ENCODE measurements around the gene CALCOCO1.
"Not testable (repeated sequence)": the region's sequence is repeated elsewhere in the genome, so short reads cannot be mapped to it uniquely, and the experiment has no call there.

Gene CALCOCO1, protein sequence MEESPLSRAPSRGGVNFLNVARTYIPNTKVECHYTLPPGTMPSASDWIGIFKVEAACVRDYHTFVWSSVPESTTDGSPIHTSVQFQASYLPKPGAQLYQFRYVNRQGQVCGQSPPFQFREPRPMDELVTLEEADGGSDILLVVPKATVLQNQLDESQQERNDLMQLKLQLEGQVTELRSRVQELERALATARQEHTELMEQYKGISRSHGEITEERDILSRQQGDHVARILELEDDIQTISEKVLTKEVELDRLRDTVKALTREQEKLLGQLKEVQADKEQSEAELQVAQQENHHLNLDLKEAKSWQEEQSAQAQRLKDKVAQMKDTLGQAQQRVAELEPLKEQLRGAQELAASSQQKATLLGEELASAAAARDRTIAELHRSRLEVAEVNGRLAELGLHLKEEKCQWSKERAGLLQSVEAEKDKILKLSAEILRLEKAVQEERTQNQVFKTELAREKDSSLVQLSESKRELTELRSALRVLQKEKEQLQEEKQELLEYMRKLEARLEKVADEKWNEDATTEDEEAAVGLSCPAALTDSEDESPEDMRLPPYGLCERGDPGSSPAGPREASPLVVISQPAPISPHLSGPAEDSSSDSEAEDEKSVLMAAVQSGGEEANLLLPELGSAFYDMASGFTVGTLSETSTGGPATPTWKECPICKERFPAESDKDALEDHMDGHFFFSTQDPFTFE

DNA sequence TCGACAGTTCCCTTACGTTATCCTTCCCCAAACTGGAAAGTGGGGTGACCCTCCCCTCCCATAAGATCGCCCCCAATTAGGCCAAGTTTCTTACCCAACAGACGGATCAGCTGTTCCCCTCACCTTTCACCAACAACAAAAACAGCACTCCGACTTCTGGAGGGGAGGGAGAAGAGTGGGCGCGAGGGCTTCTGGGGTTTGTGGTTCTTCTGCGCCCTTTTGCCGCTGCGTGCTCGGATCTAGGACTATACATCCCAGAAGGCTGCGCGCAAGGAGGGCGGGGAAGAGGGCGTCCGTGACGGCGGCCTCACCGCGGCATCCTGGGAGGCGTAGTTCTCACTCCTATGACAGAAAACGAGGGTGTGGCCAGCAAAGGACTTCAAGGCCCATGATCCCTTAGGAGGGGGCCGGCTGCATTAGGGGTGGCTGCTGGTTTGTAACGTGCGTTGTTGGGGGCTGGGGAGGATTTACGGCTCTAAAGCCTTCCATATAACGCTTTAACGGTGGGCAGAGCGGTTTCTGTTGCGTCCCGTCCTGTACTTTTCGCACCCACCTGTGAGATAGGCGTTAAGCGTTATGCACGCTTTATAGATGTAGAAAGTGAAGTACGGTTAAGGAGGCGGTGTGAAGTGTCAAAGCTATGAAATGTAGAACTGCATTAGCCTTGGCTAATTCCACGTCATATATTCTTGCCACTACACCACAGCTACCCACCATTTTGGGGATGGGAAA lies at the start of gene CALCOCO1:
Gene CALCOCO1 (minus strand): TSS at position 143 of the 732 bp plus-strand sequence. CDS start 2,210 bp downstream, outside the sequence.
- peak; percentile 99 for ATAC-seq

DNA sequence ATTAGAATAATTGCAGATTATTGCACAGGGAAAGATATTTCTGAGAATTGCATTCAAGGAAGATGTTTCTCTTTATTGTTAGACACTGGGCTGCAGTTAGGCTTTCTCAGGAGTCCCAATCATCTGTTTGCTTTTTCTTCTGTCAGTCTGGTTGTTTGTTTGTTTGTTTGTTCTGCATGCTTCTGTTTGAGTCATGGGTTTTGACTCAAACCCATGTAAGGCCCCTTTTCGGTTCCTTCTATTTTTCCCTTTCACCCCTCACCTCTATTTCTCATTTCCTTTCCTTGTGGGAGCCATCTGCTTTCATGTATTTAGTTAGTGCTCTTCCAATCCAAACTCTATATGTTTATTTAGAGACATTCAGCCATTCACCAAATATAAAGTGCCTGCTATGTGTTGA lies 49.6 kb upstream of the CALCOCO1 start:
- no peak for ATAC-seq

DNA sequence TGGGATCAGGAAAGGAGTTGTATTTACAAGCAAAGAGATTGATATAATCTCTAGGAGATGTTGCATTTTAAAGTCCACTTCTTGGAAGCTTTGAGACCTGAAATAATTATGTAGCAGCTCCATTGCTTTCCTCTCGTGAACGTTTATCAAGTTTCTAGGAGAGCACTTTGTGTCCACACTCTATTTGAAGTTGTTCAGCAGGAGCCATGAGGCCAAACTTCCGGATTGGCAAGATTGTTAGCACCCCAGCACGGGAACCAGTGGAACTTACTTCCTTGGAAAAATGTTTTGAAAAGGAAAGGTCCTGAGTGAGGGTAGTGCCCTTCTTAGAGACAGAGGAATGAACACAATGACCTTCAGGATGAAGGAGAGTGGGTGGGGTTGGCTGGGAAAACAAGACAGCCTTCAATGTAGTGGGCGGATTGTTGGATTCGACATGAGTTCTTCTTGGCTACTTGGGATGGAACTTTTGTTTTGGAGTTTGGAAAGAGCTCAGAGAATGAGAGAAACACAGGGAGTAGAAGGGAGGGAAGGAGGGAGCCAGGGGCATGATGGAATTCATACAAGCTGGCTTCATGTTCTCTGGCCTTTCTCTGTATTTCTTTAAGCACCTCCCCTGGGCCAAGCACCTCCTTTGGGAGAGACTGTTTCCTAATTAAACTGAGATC lies 48.4 kb upstream of the CALCOCO1 start:
- ATAC-seq: no peak

DNA sequence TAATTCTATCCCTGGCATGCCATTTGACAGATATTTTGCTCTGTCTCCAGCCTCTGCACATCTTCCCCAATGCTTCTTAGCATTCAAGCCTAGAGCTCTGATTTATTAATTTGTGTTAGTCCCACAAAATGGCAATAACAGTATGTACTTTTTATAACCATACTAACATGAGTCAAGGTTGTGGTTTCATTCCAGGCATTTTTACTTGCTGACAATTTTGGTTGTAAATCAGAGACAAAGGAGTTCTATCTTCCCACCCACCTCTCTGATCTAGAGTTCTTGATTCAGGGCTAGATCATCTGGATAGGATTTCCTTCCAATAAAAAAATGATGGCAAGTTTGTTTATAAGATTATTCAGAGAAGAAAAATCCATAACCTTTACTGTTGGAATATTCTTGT lies 43.0 kb upstream of the CALCOCO1 start:
- ATAC-seq: no peak

DNA sequence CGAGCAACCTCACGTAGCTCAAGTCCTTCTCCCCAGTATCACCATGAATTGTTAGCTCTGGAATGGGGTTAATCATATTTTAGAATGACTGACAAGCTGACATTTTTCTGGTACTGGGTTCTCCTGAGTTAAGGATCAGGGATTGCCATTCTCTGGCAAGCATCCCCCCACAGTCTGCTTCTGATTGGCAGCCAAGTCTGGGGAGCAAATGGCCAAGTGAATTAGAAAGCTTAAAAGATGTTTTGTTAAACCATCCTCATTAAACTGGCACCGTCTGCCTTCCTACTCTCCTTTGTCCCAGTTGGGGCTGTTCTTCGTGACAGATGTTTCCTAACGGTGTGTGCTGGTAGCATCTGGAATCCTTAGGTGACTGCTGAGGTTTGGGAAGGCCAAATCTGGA lies 41.7 kb upstream of the CALCOCO1 start:
- ATAC-seq: no peak

DNA sequence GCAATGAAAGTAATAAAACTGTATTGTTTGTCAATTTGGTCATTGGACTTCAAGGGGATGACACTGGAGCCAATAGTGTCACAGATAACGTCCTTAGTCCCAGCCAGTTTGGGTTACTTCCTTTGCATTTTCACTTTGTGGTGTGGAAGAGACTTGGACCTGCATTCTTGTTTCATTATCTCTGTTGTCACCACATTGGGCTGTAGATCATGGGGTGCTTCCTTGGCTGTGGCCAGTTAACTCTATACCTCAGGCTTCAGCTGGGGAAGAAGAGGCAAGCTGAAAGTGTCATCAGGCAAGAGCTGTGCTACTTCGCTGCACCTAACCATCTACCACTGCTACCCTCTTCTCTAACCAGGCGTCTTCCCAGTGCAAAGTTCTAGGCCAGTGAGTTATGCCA lies 39.6 kb upstream of the CALCOCO1 start:
- no peak for ATAC-seq

DNA sequence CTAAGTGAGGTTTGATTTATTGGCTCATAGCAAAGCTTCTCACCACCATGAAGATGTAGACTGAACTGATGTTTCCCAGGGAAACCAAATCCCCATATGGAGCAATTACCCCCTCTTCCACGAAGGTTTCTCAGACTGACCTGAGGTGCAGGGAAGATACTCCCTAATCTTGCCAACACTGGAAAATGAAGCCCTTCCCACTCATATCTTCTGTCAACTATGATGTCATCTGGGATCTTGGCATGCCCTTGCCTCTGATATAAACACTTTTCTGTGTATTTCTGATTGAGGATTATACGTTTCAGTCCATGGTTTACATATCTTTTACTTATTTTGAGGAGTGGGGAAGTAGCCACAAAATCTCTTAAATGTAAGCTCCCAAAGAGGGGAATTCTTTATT lies 38.6 kb upstream of the CALCOCO1 start:
- ATAC-seq: no peak

DNA sequence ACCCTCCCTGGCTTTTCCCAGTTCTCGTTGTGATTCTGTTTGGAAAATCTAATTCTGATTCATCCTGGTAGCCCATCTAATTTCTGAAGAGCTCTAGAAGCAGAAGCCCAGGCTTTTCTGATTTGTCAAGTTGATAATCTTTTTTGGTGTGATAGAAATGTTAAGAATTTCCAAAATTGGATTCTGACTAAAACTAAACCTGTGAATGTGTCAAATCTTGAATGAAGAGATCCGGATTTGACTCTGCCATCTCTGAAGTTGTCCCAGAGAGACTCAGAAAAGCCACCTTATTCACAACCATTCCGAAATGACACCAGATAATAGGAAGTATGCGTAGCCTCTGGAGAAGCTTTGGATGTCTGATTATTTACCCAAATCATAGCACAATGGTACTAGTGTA lies 37.4 kb upstream of the CALCOCO1 start:
- ATAC-seq: no peak

DNA sequence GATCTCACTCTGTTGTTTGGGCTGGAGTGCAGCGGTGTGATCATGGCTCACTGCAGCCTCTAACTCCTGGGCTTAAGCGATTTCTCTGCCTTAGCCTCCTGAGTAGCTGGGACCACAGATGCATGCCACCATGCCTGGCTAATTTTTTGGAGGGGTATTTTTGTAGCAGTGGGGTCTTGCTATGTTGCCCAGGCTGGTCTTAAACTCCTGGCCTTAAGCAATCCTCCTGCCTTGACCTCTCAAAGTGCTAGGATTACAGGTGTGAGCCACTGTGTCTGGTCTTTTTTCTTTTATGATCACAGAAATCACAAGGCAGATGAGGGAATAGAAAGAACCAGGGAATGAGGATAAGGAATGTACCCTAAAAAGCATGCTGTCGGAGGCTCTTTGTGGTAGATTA lies 35.5 kb upstream of the CALCOCO1 start:
- ATAC-seq: not testable (repeated sequence)

DNA sequence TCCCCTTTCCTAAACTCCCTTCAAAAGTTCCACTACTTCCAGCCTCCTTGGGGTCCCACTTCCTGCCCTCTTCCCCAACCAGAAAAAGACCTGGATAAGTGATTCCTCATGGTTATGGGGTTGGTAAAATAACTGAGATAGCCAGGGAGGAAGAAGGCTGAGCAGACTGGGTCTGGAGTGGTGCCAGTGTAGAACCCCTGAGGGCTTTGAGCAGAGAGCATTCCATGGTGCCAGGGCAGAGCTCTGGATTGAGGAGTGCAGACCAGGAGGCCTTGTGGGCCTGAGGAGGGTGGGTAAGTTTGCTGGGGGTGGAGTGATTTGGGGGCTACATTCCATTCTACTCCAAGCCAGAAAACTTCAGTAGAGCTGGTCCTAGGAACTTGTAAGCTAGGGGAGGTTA lies 34.1 kb upstream of the CALCOCO1 start:
- no peak for ATAC-seq

DNA sequence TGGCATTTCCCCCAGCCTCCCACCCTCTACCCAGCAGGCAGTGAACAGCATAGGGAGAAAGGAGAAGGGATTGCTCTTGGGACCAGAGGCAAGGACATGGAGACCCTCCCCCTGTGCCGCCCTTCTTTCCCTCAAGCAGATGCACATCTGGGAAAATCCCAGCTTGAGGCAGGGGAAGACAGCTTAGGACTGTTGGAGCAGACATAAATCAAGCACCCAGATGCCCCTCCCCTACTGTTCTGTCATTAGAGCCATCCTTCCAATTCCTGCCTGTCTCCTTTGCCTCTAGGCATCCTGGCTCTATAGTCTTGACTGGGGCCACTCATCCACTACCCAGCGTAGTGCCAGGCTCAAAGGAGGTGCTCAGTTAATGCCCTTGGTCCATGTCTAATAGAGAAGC lies 32.0 kb upstream of the CALCOCO1 start:
- no peak for ATAC-seq

DNA sequence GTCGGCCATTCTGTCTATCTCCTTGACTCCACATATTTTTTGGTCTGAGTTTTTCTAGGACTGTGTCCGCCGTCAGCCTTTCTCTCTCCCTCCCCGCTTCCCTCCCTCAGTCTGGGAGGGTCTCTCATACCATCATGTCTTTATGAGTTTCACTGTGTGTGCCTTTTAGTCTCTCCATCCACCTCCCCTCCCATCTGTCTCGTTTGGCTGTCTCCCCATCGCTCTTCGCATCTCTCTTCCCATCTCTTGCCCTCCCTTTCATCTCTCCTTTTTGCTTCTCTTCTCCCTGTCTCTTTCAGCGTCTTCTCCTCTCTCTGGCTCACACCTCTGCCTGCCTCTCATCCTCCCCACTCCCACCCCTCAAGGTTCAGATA lies 31.5 kb upstream of the CALCOCO1 start:
- no peak for ATAC-seq

DNA sequence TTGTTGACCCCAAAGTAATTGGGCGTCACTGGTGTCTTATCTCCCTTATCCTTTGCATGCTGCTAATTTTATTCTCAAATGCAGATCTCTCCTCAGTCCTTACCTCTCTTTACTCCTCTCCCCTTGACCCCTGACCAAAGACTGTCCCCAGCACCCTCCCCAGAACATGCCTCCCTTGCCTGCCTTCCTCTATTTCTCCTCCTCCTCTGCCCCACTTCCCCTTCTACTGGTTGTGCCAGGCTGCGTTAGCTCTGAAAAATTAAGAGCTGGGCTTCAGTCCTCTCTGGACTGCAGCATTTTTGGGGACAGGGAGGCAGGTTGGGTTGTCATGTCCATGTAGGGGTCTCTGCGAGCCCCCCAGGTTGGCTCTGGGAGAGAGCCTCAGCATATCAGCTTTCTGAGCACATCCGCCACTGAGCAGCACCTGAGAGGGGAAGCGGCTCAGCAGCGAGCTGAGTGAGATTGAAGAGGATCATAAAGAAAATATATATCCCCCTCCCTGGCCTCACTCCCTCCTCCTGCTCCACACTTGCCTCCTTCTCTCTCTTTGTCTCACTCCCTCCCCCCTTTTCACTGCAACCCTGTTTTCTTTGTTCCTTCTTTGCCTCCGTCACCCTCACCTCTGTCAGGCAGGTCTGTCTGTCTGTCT lies 31.0 kb upstream of the CALCOCO1 start:
- no peak for ATAC-seq

DNA sequence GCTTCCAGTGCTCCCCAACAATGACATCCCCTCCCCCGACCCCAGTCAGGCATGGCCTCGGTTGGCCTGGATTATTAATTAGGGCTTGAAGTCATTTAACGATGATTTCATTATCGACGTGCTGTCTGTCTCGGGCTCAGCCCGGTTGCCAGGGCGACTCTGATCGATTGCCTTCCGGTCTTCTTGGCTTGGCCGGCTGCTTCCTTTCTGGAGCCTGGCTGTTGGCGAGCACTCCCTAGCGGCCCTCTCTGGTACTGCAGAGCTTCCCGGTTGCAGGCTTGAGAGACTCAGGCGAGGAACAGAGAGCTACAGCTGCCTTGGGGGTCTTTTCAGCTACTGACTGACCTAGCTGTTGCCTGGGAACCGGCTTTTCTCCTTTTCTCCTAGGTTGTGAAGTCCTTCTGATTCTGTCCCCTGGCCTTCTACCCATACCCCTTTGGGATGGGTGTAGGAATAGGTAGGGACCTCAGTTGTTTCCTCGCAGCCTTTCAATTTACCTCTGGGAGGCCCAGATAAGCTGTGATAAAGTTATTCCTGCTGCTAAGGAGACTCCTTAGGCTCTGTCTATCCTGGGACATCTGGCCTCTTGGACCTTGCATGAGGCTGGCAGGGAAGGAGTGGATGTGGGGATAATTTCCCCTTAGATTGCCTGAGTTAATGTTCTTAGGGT lies 30.0 kb upstream of the CALCOCO1 start:
- ATAC-seq: peak; percentile 62 to 71

DNA sequence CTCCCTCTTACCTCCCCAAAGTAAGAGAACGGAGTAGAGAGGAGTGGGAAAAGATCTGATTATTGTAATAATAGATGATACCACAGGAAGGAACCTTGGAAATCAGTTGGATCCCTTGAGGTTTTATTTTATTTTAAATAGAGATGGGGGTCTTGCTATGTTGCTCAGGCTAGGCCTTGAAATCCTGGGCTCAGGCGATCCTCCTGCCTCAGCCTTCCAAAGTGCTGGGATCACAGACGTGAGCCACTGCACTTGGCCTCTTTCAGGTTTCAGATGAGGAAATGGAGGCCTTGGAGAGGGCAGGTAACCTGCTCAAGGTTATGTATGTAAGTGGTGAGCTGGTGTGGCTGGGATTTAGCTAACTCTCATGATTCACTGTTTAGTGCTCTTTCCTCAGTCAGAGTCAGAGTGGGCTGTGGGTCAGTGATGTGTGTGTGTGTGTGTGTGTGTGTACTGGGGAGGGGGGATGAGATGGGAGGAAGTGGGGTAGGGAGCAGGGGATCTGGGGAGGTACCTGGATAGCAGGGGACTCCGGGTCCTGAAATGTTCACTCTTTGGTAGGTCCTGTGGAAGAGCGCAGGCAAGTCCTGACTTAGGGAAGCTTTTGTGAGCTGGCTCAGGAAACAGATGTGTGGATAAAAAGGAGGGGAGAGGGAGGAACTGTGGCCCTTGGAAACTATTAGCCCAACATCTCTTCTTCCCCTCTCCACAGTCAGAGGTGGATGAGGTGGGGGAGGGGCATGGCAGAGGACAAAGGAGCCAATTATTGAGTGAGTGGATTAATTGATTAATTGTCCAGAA lies 29.2 kb upstream of the CALCOCO1 start:
- no peak for ATAC-seq

DNA sequence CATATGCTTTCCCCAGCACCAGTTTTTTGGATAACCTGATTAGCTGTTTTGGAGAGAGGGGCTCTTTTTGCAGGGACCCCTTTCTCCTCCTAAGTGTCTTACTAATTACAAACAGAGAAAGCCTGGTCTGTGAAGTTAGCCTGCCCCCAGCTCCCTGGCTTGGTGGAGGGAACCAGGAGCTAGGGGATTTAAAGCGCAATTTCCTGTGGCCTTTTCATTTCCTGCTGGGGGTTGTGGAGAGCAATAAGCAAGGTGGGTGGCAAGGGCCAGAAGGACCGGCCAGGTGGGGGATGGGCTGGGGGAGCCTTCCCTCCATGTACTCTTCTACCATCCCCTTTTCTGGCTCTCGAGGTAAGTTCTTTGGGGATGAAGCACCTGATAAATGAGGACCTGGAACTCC lies 28.6 kb upstream of the CALCOCO1 start:
- no peak for ATAC-seq

DNA sequence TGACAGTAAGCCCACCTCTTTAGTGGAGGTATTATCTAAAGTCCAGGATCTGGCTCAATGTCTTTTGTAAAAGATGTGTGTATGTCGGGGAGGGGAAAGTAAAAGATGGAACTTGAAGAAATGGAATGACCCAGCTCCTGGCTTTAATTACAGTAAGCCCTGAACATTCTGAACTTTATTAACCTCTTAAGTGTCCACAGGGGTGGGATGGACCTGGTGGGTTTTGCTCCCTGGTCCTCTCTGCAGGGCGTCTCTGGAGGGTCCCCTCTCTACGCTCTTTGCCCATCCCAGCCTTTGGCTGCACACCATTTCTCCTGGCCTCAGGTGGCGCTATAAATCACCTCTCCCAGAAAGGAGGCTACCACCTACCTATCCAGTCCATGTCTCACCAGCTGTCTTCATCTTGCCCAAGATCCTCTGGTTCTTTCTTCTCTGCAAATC lies 28.2 kb upstream of the CALCOCO1 start:
- ATAC-seq: no peak

DNA sequence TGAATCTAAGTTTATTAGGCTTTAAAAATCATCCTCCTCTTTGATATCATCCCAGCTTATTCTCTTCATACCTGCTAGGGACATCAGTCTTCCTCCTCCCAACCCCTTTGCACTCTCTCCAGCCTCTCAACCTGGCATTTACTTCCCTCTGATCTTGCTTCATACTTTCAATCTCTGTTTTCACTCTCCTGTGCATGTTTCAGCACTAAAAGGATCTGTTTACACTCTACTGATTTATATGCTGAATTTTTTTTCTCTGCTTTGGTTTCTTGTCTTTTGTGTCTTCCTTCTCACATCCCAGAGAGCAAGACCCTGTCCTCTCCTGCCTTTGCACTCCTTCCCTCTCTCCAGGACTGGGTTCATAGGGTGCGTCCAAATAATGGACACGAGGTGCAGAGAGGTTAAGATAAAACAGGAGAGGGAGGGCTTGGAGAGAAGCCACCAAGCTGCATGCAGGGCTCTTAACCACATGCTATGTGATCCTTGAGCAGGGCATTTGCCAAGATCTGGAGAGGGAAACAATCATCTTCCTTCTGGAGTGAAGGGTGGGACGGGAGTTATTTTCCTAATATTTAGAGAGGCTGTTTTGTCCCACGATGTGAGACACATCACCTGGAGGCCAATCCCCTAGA lies 27.5 kb upstream of the CALCOCO1 start:
- no peak for ATAC-seq

DNA sequence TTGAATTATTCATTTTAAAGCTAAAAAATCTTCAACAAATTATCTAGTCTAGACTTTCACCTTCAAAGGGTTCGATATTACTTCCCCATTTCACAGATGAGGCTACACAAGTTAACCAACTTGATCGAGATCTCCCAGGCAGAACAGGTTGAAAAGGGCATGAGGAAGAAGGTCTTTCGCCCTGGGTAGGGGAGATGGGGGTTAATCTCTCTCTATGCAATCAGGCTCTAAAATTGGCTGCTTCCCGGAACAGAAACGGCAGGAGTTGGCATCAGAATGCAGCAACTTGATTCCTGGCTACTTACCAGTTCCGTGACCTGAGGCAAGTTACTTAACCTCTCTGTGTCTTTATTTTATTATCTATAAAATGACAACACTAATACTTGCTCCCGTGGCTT lies 26.9 kb upstream of the CALCOCO1 start:
- ATAC-seq: no peak

DNA sequence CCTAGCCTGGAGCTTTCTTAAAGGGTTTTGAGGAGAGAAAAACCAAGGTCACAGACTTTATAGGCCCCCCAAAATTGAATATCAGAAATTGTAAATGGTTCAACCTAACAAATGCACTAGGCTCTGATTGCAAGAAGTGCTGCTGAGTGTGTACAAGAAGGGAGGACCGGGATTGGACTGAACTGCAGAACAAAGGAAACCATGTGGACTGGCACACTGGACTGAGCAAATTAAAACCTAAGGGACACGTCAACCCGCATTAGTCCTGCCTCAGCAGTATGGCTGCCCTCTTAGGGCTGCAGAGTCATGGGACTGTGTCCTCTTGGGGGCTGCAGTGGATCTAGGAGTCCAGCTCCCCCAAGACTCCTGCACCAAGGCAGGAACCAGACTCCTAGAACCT lies 25.4 kb upstream of the CALCOCO1 start:
- ATAC-seq: no peak

DNA sequence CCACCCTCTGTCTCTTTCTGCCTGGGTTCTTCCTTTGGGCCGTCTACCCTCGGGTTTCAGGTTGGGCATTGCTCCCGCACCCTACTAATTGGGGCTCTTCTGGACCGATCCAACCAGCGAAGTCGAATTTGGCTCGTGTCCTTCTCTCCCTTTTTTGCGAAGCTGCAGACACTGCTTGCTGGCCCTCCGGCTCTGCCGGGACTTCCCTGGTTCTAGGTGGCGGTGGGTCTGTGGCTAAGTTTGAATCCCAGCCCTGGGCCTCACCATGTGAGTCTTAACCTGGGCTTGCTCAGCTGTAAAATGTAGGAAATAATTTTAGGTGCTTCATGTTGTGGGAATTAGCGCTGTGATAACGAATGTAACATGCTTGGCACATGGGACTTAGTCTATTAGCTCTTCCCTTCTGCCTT lies 24.9 kb upstream of the CALCOCO1 start:
- no peak for ATAC-seq
